ENCODE data around the gene CBLN1. TPM values are rescaled to one million over a fixed set of nuclear protein-coding genes. Genes with fewer than 3 reads are reported as not detected.

Gene CBLN1
- total and polyA plus RNA-seq, 2 of the 4 experiments (the other 2 are of a cell fraction): not detected

- Histone ChIP-seq H4K91ac (ENCODE audit: insufficient read depth, low read depth, low read length) (no peak overlapping the region), H2BK120ac (ENCODE audit: low read depth, low read length) (no peak overlapping the region), H4K20me1 (ENCODE audit: insufficient read depth, low read length) (no peaks in the 10 kb centered on the region; the same call in 1 of the 2 replicates), H3K79me1 (ENCODE audit: low read depth in 1 of 2, low read length in 2 of 2) (no peaks in the 10 kb centered on the region), H3K14ac (replicated peaks; ENCODE audit: low read depth, low read length) (no peak overlapping the region), H3K27me3 (ENCODE audit: control insufficient read depth, insufficient read depth, low read length) (peaks cover 56% of the 10 kb centered on the region), H3K9ac (ENCODE audit: low read depth, low read length) (no peak overlapping the region), H2AFZ (replicated peaks; ENCODE audit: low read length, poor library complexity) (no peak overlapping the region), H3K9me1 (ENCODE audit: insufficient read depth, low read length) (no peaks in the 10 kb centered on the region), H2BK15ac (ENCODE audit: low read depth, low read length) (no peak overlapping the region), H3K4me2 (ENCODE audit: low read depth, low read length) (no peak overlapping the region), H3K27ac (ENCODE audit: insufficient read depth, low read length) (no peak overlapping the region), H3K9me3 (ENCODE audit: control insufficient read depth, insufficient read depth, low read length) (no peaks in the 10 kb centered on the region), H3K18ac (ENCODE audit: low read depth, low read length) (no peak overlapping the region), H4K5ac (ENCODE audit: low read depth, low read length) (no peak overlapping the region), H3K4me3 (ENCODE audit: insufficient read depth, low read depth, low read length) (no peak overlapping the region), H2BK20ac (ENCODE audit: low read depth, low read length) (no peak overlapping the region), H4K8ac (ENCODE audit: low read depth in 2 of 2, low read length in 2 of 2) (no peak overlapping the region), H2AK9ac (replicated peaks; ENCODE audit: low read depth, low read length, poor library complexity) (no peak overlapping the region), H3K23ac (ENCODE audit: low read depth, low read length) (no peak overlapping the region), H3K36me3 (ENCODE audit: control insufficient read depth, insufficient read depth, low read length) (no peaks in the 10 kb centered on the region), H3K4ac (ENCODE audit: low read depth, low read length) (no peak overlapping the region), H3K4me1 (ENCODE audit: control insufficient read depth, insufficient read depth, low read length) (no peaks in the 10 kb centered on the region), H2AK5ac (ENCODE audit: low read depth, low read length) (no peak overlapping the region), H2BK5ac (ENCODE audit: low read depth, low read length, poor library complexity, severe bottlenecking) (no peak overlapping the region), H3K56ac (ENCODE audit: extremely low read depth, insufficient read depth, low read length) (no peak overlapping the region)
- ChIA-PET CTCF (no interaction called here), POLR2A (ENCODE audit: unreplicated experiment) (no interaction called here)
- DNase-seq: no peak
- dilution Hi-C loops (cut with HindIII; ENCODE audit: low sequenced_read_pairs, unreplicated experiment): no loop called here
- TF ChIP-seq, protein P1, sequence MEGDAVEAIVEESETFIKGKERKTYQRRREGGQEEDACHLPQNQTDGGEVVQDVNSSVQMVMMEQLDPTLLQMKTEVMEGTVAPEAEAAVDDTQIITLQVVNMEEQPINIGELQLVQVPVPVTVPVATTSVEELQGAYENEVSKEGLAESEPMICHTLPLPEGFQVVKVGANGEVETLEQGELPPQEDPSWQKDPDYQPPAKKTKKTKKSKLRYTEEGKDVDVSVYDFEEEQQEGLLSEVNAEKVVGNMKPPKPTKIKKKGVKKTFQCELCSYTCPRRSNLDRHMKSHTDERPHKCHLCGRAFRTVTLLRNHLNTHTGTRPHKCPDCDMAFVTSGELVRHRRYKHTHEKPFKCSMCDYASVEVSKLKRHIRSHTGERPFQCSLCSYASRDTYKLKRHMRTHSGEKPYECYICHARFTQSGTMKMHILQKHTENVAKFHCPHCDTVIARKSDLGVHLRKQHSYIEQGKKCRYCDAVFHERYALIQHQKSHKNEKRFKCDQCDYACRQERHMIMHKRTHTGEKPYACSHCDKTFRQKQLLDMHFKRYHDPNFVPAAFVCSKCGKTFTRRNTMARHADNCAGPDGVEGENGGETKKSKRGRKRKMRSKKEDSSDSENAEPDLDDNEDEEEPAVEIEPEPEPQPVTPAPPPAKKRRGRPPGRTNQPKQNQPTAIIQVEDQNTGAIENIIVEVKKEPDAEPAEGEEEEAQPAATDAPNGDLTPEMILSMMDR (conservative IDR thresholded peaks at IDR 0.05; ENCODE audit: low read depth, low read length): no peak
- no peak for TF ChIP-seq ELK1 (IDR thresholded peaks at IDR 0.05; ENCODE audit: borderline replicate concordance, low read depth, low read length)
- TF ChIP-seq CHD1 (IDR thresholded peaks at IDR 0.05; ENCODE audit: low read depth, low read length): no peak
- 11% methylated on average over 3 of the region's 19 CpGs; no CpG with 5 or more reads in 1 of the 2 experiments for WGBS, 2 experiments (ENCODE audit: extremely low coverage in 2 of 2, insufficient read length in 1 of 2)
- BruUV-seq (replicated peaks): no TSS peak
- no peak for ATAC-seq (ENCODE audit: low read depth)
- intact Hi-C loops (cut with micrococcal nuclease): no loop called here
- in situ Hi-C loops (cut with MboI; ENCODE audit: low sequenced_read_pairs): no loop called here
Measured at GRCh38 chr16:49276646-49277385, 4.8 kb downstream of the CBLN1 start.
